GM12878 (cell line): ENCODE measurements around the gene ZNF653. TPM values are rescaled to one million over a fixed set of nuclear protein-coding genes. Genes with fewer than 3 reads are reported as not detected.

Source experiments
- CBX5 ChIP-seq: sonication (generic); IDR thresholded peaks from 2 replicates; pipeline ENCODE4 v1.6.1; 2016; ENCODE audit warnings: low read depth, moderate library complexity, mild to moderate bottlenecking, inconsistent platforms
- ELK1 ChIP-seq: IDR thresholded peaks from 2 replicates; pipeline ENCODE4 v1.6.1; 2012; ENCODE audit warnings: low read depth, low read length, improper control_type of control experiment
- MAX ChIP-seq: IDR thresholded peaks from 2 replicates; pipeline ENCODE4 v1.6.1; 2012; ENCODE audit warnings: low read depth, low read length, improper control_type of control experiment
- PBX3 ChIP-seq: IDR thresholded peaks from 2 replicates; pipeline ENCODE4 v1.6.1; 2011; ENCODE audit warnings: mild to moderate bottlenecking, low read depth, low read length, moderate library complexity; ENCODE audit not compliant: insufficient replicate concordance
- POLR2AphosphoS2 ChIP-seq: IDR thresholded peaks from 2 replicates; pipeline ENCODE4 v1.6.1; 2011; ENCODE audit warnings: low read depth, mild to moderate bottlenecking, low read length, improper control_type of control experiment, moderate library complexity
- RELA ChIP-seq: fragments of 450-650 bp; IDR thresholded peaks from 2 replicates; pipeline ENCODE4 v1.8.0; 2014; ENCODE audit warnings: borderline replicate concordance; ENCODE audit not compliant: partially characterized antibody
- SRF ChIP-seq, 2 experiments: IDR thresholded peaks; 2 replicates each; pipeline ENCODE4 v1.6.1; 2011; ENCODE audit warnings: low read depth in 2 of 2, low read length in 2 of 2, mild to moderate bottlenecking in 1 of 2, moderate library complexity in 1 of 2
- ZBTB40 ChIP-seq: fragments of 450-650 bp; IDR thresholded peaks from 2 replicates; pipeline ENCODE4 v1.6.1; 2016; ENCODE audit warnings: mild to moderate bottlenecking, moderate library complexity, borderline replicate concordance
- ZNF687 ChIP-seq: fragments of 450-650 bp; IDR thresholded peaks from 2 replicates; pipeline ENCODE4 v1.6.1; 2017; ENCODE audit warnings: mild to moderate bottlenecking, moderate library complexity
- polyA plus RNA-seq, 11 experiments: library from polyadenylated mRNA; depleted of rRNA in 4 of 11; unstranded in 6 of 11; stranded (reverse) in 5 of 11; fragments of >200 nt; fragmentation: Nextera tagmentation in 4 of 11; fragmentation: Illumina TruSeq in 1 of 11; extraction: Ambion mirVana in 4 of 11; extraction: Trizol in 1 of 11; gene quantifications; 1 replicate in 1 of 11; 2 replicates in 10 of 11; pipeline versions ENCODE4 v1.2.1 to v1.2.3, GENCODE V29; 2011 to 2016; ENCODE audit warnings: inconsistent platforms in 2 of 11, missing spikeins in 2 of 11, low read depth in 1 of 11
- total RNA-seq, 4 experiments: library from RNA; depleted of rRNA in 3 of 4; stranded (reverse); fragments of >200 nt in 3 of 4; fragmentation: Illumina TruSeq in 1 of 4; extraction: Trizol in 1 of 4; gene quantifications; 2 replicates each; pipeline versions ENCODE4 v1.2.1 to v1.2.3, GENCODE V29; 2013 to 2021
- TF ChIP-seq, protein P1 (sequence below): fragments of 450-650 bp; IDR thresholded peaks from 2 replicates; pipeline ENCODE4 v1.6.1; 2017; ENCODE audit warnings: antibody characterized with exemption, mild to moderate bottlenecking, moderate library complexity
- TF ChIP-seq, protein P2 (sequence below): fragments of 450-650 bp; IDR thresholded peaks from 2 replicates; pipeline ENCODE4 v1.6.1; 2017; ENCODE audit warnings: mild to moderate bottlenecking, low read depth, inconsistent platforms; ENCODE audit not compliant: poor library complexity, severe bottlenecking

The ZNF653 gene
- total and polyA plus RNA-seq, 10 of the 15 experiments (the other 5 are each of a cell fraction or from before 2014, with no cell fraction given): 2.2 to 13.2 (median 6.7) TPM; not detected in 2

DNA sequence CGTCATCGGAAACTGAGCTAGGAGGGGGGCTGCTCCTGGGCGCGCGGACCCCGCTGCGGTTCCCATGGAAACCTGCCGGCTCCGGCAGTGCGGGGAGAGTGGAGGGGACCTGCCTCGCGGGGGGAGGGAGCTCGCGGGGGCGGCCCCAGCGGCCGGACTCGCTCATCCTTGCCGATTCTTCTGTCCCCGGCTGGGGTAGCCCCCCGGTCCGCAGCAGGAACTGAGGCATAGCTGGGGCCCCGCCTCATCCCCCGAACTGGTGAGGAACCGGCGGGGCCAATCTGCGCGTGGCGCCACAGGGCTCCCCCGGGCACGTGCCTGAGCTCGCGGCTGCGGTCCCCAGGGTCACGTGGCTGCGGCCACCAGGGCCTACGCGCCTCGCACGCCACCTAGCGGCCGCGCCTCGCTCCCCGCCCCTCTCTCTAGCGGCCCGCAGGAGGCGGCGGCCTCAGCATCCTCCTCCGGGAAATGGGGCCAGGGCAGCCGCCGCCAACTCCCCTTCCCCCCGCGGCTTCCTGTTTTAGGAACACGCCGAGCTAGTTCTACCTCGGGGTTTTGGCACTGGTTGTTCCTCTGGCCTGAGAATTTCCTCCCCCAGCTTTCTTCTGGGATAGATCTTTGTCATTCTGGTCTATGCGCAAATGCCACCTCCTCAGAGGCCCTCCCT is 23.1 kb downstream of the ZNF653 start (continued):
- TF ChIP-seq ZBTB40 (no peak), RELA (peak; percentile 90), MAX (peak; percentile 98), ZNF687 (peak; percentile 86), PBX3 (no peak), POLR2AphosphoS2 (peak; percentile 60), SRF (IDR thresholded peaks at IDR 0.05; ENCODE audit: low read depth in 2 of 2, low read length in 2 of 2) (no peak), CBX5 (no peak), ELK1 (peak; percentile 59; the same call in 1 of the 2 replicates)
- TF ChIP-seq, protein P1, sequence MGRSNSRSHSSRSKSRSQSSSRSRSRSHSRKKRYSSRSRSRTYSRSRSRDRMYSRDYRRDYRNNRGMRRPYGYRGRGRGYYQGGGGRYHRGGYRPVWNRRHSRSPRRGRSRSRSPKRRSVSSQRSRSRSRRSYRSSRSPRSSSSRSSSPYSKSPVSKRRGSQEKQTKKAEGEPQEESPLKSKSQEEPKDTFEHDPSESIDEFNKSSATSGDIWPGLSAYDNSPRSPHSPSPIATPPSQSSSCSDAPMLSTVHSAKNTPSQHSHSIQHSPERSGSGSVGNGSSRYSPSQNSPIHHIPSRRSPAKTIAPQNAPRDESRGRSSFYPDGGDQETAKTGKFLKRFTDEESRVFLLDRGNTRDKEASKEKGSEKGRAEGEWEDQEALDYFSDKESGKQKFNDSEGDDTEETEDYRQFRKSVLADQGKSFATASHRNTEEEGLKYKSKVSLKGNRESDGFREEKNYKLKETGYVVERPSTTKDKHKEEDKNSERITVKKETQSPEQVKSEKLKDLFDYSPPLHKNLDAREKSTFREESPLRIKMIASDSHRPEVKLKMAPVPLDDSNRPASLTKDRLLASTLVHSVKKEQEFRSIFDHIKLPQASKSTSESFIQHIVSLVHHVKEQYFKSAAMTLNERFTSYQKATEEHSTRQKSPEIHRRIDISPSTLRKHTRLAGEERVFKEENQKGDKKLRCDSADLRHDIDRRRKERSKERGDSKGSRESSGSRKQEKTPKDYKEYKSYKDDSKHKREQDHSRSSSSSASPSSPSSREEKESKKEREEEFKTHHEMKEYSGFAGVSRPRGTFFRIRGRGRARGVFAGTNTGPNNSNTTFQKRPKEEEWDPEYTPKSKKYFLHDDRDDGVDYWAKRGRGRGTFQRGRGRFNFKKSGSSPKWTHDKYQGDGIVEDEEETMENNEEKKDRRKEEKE: 0 out of 2 replicates have a peak, but pooled peaks have one; percentile 62
- TF ChIP-seq, protein P2, sequence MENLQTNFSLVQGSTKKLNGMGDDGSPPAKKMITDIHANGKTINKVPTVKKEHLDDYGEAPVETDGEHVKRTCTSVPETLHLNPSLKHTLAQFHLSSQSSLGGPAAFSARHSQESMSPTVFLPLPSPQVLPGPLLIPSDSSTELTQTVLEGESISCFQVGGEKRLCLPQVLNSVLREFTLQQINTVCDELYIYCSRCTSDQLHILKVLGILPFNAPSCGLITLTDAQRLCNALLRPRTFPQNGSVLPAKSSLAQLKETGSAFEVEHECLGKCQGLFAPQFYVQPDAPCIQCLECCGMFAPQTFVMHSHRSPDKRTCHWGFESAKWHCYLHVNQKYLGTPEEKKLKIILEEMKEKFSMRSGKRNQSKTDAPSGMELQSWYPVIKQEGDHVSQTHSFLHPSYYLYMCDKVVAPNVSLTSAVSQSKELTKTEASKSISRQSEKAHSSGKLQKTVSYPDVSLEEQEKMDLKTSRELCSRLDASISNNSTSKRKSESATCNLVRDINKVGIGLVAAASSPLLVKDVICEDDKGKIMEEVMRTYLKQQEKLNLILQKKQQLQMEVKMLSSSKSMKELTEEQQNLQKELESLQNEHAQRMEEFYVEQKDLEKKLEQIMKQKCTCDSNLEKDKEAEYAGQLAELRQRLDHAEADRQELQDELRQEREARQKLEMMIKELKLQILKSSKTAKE: no peak
